GM12878 (cell line): ENCODE data around the gene MRPS18A. TPM values are rescaled to one million over a fixed set of nuclear protein-coding genes. Genes with fewer than 3 reads are reported as not detected.

Experiments used
- ATAC-seq: fragments of 200-7000 bp; cut with Tn5 transposase; 3 replicates; pipeline ENCODE4 v1.9.1; 2020; ENCODE audit warnings: mild to moderate bottlenecking, moderate library complexity
- BruUV-seq: library from RNA; stranded (reverse); fragments of 400-500 nt; replicated peaks from 2 replicates; lab custom pipeline; 2021; lab: Mats Ljungman, UMichigan
- CTCF ChIA-PET: fragments of 300-600 bp; sonication (Branson Sonifier 250); formaldehyde crosslinking; extraction: SDS; loops from one replicate; lab custom pipeline; 2021; ENCODE audit warnings: inconsistent platforms; lab: Yijun Ruan, JAX
- POLR2A ChIA-PET: fragments of 350-600 bp; formaldehyde crosslinking; extraction: SDS; loops from one replicate; lab custom pipeline; 2021; ENCODE audit warnings: inconsistent platforms; lab: Charles Lee
- RAD21 ChIA-PET: fragments of 300-600 bp; sonication (Branson Sonifier 250); formaldehyde crosslinking; loops from one replicate; lab custom pipeline; 2023; ENCODE audit warnings: antibody characterized with exemption; ENCODE audit not compliant: unreplicated experiment; lab: Charles Lee
- SMC1A ChIA-PET: fragments of 300-600 bp; sonication (Branson Sonifier 250); formaldehyde crosslinking; loops from one replicate; lab custom pipeline; 2023; ENCODE audit not compliant: unreplicated experiment, uncharacterized antibody; lab: Charles Lee
- DNase-seq: peaks from one replicate; pipeline ENCODE4 v3.0.0-alpha.2; 2011; ENCODE audit warnings: low read depth, low spot score
- FAIRE-seq: peaks from 3 replicates; lab custom pipeline; 2011; peaks lifted over from hg19 to GRCh38; lab: Jason Lieb, UNC
- H2AFZ ChIP-seq: 2 replicates; pipeline ENCODE4 v1.6.0; 2011; ENCODE audit warnings: low read depth, low read length, control low read depth; ENCODE audit not compliant: control insufficient read depth
- H3K27ac ChIP-seq: 2 replicates; pipeline ENCODE4 v1.5.1; 2011; ENCODE audit warnings: control low read depth; ENCODE audit not compliant: control insufficient read depth, insufficient read depth
- H3K27me3 ChIP-seq, 2 experiments: replicated peaks in 1 of 2; 2 replicates each; pipeline versions ENCODE4 v1.6.0 to v1.6.1; 2011; ENCODE audit warnings: low read length in 1 of 2; ENCODE audit not compliant: control insufficient read depth in 2 of 2, insufficient read depth in 2 of 2
- H3K36me3 ChIP-seq, 2 experiments: 2 replicates each; pipeline ENCODE4 v1.5.1; 2011; ENCODE audit warnings: low read length in 1 of 2; ENCODE audit not compliant: control insufficient read depth in 2 of 2, insufficient read depth in 2 of 2
- H3K4me1 ChIP-seq: 2 replicates; pipeline ENCODE4 v1.6.1; 2011; ENCODE audit warnings: mild to moderate bottlenecking, low read length, moderate library complexity, mixed read lengths; ENCODE audit not compliant: control insufficient read depth, insufficient read depth
- H3K4me2 ChIP-seq: 2 replicates; pipeline ENCODE4 v1.6.0; 2011; ENCODE audit warnings: control low read depth; ENCODE audit not compliant: control insufficient read depth, insufficient read depth
- H3K4me3 ChIP-seq: fragments of 200-600 bp; sonication (generic); 2 replicates; pipeline ENCODE4 v1.5.1; 2016
- H3K79me2 ChIP-seq: 2 replicates; pipeline ENCODE4 v1.6.0; 2011; ENCODE audit warnings: low read length; ENCODE audit not compliant: control insufficient read depth, insufficient read depth
- H3K9ac ChIP-seq: 2 replicates; pipeline ENCODE4 v1.8.0; 2011; ENCODE audit warnings: low read length, control low read depth, mixed read lengths; ENCODE audit not compliant: control insufficient read depth, insufficient read depth
- H3K9me3 ChIP-seq: replicated peaks from 3 replicates; pipeline ENCODE4 v1.5.1; 2011; ENCODE audit warnings: mild to moderate bottlenecking, low read length; ENCODE audit not compliant: control insufficient read depth, insufficient read depth
- H4K20me1 ChIP-seq: 2 replicates; pipeline ENCODE4 v1.6.0; 2011; ENCODE audit not compliant: control insufficient read depth, insufficient read depth
- ATF7 ChIP-seq: fragments of 450-650 bp; IDR thresholded peaks from 2 replicates; pipeline ENCODE4 v1.6.1; 2016; ENCODE audit warnings: low read depth, mild to moderate bottlenecking
- CHD1 ChIP-seq: IDR thresholded peaks from 2 replicates; pipeline ENCODE4 v1.6.1; 2012; ENCODE audit warnings: low read depth, low read length, improper control_type of control experiment
- EP300 ChIP-seq, 2 experiments: fragments of 150-350 bp in 1 of 2; IDR thresholded peaks; 2 replicates each; pipeline ENCODE4 v1.6.1; 2011 to 2012; ENCODE audit warnings: low read depth in 2 of 2, low read length in 2 of 2, borderline replicate concordance in 1 of 2, improper control_type of control experiment in 1 of 2, inconsistent platforms in 1 of 2; ENCODE audit not compliant: control insufficient read depth in 1 of 2
- IRF4 ChIP-seq: IDR thresholded peaks from 2 replicates; pipeline ENCODE4 v1.6.1; 2011; ENCODE audit warnings: low read depth, low read length
- KLF5 ChIP-seq: fragments of 450-650 bp; IDR thresholded peaks from 2 replicates; pipeline ENCODE4 v1.6.1; 2014; ENCODE audit warnings: mild to moderate bottlenecking; ENCODE audit not compliant: partially characterized antibody
- MEF2B ChIP-seq: fragments of 450-650 bp; IDR thresholded peaks from 2 replicates; pipeline ENCODE4 v1.6.1; 2018; ENCODE audit warnings: mild to moderate bottlenecking, moderate library complexity; ENCODE audit not compliant: partially characterized antibody, poor library complexity, severe bottlenecking
- NBN ChIP-seq: fragments of 450-650 bp; IDR thresholded peaks from 2 replicates; pipeline ENCODE4 v1.6.1; 2016
- NR2C1 ChIP-seq: fragments of 450-650 bp; IDR thresholded peaks from 2 replicates; pipeline ENCODE4 v1.6.1; 2017; ENCODE audit warnings: antibody characterized with exemption, mild to moderate bottlenecking, moderate library complexity
- NR2C2 ChIP-seq: IDR thresholded peaks from 2 replicates; pipeline ENCODE4 v1.6.1; 2011; ENCODE audit warnings: borderline replicate concordance, low read depth; ENCODE audit not compliant: control insufficient read depth, insufficient read length
- RELA ChIP-seq: fragments of 450-650 bp; IDR thresholded peaks from 2 replicates; pipeline ENCODE4 v1.8.0; 2014; ENCODE audit warnings: borderline replicate concordance; ENCODE audit not compliant: partially characterized antibody
- TARDBP ChIP-seq: IDR thresholded peaks from 2 replicates; pipeline ENCODE4 v1.6.1; 2016; ENCODE audit warnings: borderline replicate concordance
- TCF7 ChIP-seq: IDR thresholded peaks from 2 replicates; pipeline ENCODE4 v1.6.1; 2014; ENCODE audit warnings: antibody characterized with exemption, borderline replicate concordance
- ZNF207 ChIP-seq: fragments of 450-650 bp; IDR thresholded peaks from 2 replicates; pipeline ENCODE4 v1.6.1; 2014; ENCODE audit warnings: antibody characterized with exemption, mild to moderate bottlenecking, borderline replicate concordance
- ZNF274 ChIP-seq: IDR thresholded peaks from one replicate; pipeline ENCODE4 v1.8.0; 2011; ENCODE audit not compliant: insufficient read length, insufficient read depth
- ZNF622 ChIP-seq: fragments of 450-650 bp; IDR thresholded peaks from 2 replicates; pipeline ENCODE4 v1.6.1; 2017; ENCODE audit warnings: mild to moderate bottlenecking, inconsistent platforms
- WGBS: methylation state at CpG from one replicate; pipeline ENCODE4 v1.1.6; 2016; ENCODE audit warnings: low lambda C conversion rate; ENCODE audit not compliant: insufficient replicate concordance, insufficient coverage; ENCODE audit errors: missing lambda C conversion rate; 5-methylcytosine and 5-hydroxymethylcytosine counted together
- in situ Hi-C: fragments of 300-500 bp; cut with MboI; formaldehyde crosslinking; loops from 9 replicates; pipeline ENCODE4 v1.14.3; 2018; ENCODE audit warnings: mixed read lengths
- intact Hi-C: fragments of 100-400 bp; cut with micrococcal nuclease; formaldehyde crosslinking; loops from one replicate; pipeline ENCODE4 v1.14.2; 2022; ENCODE audit not compliant: unreplicated experiment
- polyA plus RNA-seq, 11 experiments: library from polyadenylated mRNA; depleted of rRNA in 4 of 11; unstranded in 6 of 11; stranded (reverse) in 5 of 11; fragments of >200 nt; fragmentation: Nextera tagmentation in 4 of 11; fragmentation: Illumina TruSeq in 1 of 11; extraction: Ambion mirVana in 4 of 11; extraction: Trizol in 1 of 11; gene quantifications; 1 replicate in 1 of 11; 2 replicates in 10 of 11; pipeline versions ENCODE4 v1.2.1 to v1.2.3, GENCODE V29; 2011 to 2016; ENCODE audit warnings: inconsistent platforms in 2 of 11, missing spikeins in 2 of 11, low read depth in 1 of 11
- total RNA-seq, 4 experiments: library from RNA; depleted of rRNA in 3 of 4; stranded (reverse); fragments of >200 nt in 3 of 4; fragmentation: Illumina TruSeq in 1 of 4; extraction: Trizol in 1 of 4; gene quantifications; 2 replicates each; pipeline versions ENCODE4 v1.2.1 to v1.2.3, GENCODE V29; 2013 to 2021
- TF ChIP-seq, protein P1 (sequence below): fragments of 450-650 bp; IDR thresholded peaks from 2 replicates; pipeline ENCODE4 v1.6.1; 2017; ENCODE audit warnings: low read depth, mild to moderate bottlenecking, moderate library complexity

MRPS18A gene
- total and polyA plus RNA-seq, 10 of the 15 experiments (the other 5 are each of a cell fraction or from before 2014, with no cell fraction given): 66.3 to 158 (median 98.7) TPM

DNA sequence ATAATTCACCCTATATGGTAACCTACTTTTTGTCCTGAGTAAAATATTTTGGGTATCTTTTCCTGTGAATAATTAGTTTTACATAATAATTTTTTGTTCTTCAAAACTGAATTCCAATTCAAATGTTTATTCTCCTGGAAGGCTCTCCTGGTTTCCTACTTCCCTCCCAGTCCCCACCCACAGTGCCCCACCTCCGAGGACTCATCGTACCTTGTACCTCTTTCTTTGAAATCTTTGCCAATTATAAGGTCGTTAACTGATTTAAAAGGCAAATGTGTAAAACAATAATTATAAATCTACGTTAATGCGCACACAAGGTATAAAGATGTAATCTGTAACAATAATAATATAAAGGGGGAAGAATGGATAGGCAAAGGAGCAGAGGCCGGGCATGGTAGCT, 41.9 kb upstream of the MRPS18A start:
- intact Hi-C loops: no loop called here
- ChIA-PET RAD21 (no interaction called here), POLR2A (no interaction called here), CTCF (no interaction called here), SMC1A (interaction anchor here (1.2 kb wide), 1 partner anchor 24 kb away, joined by 3 read pairs; no protein-coding TSS in a partner anchor)
- Histone ChIP-seq H3K27me3 (no peaks in the 10 kb centered on the region), H3K36me3 (no peaks in the 10 kb centered on the region), H3K9ac (no peak overlapping the region), H3K4me3 (no peak overlapping the region), H3K9me3 (peaks cover 3% of the 10 kb centered on the region), H2AFZ (no peak overlapping the region), H3K4me1 (peaks cover 30% of the 10 kb centered on the region), H3K27ac (no peak overlapping the region), H3K79me2 (no peaks in the 10 kb centered on the region), H3K4me2 (no peak overlapping the region), H4K20me1 (no peaks in the 10 kb centered on the region)
- TF ChIP-seq NR2C2 (no peak), TCF7 (no peak), IRF4 (no peak), MEF2B (no peak), KLF5 (no peak), ATF7 (no peak), RELA (no peak), ZNF274 (no peak), ZNF207 (no peak), NBN (no peak), TARDBP (no peak), CHD1 (no peak), ZNF622 (no peak), NR2C1 (no peak), EP300 (IDR thresholded peaks at IDR 0.05; ENCODE audit: borderline replicate concordance in 1 of 2, control insufficient read depth in 1 of 2, low read depth in 2 of 2, low read length in 2 of 2) (no peak)
- TF ChIP-seq, protein P1, sequence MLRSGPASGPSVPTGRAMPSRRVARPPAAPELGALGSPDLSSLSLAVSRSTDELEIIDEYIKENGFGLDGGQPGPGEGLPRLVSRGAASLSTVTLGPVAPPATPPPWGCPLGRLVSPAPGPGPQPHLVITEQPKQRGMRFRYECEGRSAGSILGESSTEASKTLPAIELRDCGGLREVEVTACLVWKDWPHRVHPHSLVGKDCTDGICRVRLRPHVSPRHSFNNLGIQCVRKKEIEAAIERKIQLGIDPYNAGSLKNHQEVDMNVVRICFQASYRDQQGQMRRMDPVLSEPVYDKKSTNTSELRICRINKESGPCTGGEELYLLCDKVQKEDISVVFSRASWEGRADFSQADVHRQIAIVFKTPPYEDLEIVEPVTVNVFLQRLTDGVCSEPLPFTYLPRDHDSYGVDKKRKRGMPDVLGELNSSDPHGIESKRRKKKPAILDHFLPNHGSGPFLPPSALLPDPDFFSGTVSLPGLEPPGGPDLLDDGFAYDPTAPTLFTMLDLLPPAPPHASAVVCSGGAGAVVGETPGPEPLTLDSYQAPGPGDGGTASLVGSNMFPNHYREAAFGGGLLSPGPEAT: no peak
- no peak for FAIRE-seq
- 72% methylated on average over 6 of the region's 6 CpGs for WGBS
- ATAC-seq: no peak
- in situ Hi-C loops: no loop called here
- no TSS peak for BruUV-seq
- DNase-seq: no peak
